ENCODE results near the gene MGAM2.
"Not testable (repeated sequence)": the region's sequence is repeated elsewhere in the genome, so short reads cannot be mapped to it uniquely, and the experiment has no call there.

Gene MGAM2

DNA sequence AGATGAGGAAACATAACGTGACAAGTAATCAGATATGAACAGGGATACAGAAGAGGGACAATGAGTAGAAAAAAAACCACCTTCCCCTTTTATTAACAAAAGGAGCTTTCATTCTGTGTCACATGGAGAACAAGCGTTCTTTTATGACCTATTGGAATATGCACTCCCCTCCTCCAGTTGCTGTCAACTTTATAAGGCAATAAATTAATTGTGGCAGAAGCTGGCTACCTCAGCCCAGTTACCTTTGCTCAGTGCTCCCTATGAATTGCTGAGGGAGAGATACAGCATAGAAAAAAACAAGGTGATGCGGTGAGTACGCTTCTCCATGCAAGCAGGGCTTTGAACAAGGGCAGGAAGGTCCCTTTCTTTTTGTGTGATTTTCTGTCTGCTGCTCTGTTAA lies at the start of gene MGAM2:
TSS of gene MGAM2 (plus strand) at position 220 of the 400 bp plus-strand sequence. CDS start 5,156 bp downstream, outside the sequence.
- DNase-seq (ENCODE audit: low spot score): no peak

DNA sequence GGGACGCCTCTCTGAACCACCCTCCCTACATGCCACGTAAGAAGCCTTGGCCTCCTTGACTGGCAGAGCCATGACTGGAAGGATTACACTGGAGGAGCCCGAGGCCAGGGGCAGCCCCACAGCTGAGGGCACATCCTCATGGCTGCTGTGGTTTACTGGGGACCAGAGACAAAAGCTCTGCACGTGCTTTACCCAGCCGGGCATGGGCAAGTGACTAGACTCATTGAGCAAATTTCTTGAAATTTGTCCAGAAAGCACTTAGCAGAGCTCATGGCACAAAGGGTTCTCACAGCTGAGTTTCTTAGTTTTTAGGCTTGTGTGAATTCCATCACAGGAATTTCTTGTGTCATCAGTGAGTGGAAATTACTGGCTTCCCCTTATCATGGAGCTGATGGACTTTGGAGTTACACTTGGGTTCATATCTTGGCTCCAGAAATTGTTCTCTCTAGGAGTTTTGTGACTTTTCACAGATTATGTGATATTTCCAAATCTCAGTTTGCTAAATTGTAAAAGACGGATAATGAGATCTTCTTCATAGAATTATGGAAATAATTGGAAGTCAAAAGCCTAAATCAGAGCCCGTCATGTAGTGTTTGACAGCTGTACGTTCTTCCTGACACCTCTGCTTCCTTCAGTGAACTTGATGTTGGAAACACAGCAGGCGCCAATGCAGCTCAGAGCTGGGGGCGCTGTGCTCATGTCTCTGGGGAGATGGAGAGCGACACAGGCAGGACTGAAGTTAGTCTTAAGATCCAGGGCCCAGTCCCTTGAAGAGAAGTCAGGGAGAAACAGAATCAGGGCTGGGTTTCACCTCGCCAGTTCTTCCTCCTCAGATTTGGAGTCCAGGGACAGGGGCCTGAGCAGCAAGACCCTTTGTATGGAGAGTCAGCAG lies 47.7 kb upstream of the MGAM2 start:
- DNase-seq (ENCODE audit: low spot score): no peak

DNA sequence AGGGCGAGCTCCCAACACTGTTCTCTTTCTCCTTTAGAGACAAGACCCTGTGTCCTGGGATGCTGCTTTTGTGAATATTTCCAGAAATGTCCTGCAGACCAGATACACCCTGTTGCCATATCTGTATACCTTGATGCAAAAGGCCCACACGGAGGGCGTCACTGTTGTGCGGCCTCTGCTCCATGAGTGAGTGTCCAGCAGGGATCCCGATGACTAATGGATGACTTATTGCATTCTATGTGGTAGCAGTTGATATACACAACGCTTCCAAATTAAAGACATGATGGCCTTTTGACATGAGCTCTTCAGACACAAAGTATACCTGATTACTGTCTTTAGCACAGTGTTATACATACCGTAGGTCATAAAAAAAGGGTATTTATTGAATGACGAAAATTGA lies 45.0 kb upstream of the MGAM2 start:
- no peak for DNase-seq (ENCODE audit: low spot score)

DNA sequence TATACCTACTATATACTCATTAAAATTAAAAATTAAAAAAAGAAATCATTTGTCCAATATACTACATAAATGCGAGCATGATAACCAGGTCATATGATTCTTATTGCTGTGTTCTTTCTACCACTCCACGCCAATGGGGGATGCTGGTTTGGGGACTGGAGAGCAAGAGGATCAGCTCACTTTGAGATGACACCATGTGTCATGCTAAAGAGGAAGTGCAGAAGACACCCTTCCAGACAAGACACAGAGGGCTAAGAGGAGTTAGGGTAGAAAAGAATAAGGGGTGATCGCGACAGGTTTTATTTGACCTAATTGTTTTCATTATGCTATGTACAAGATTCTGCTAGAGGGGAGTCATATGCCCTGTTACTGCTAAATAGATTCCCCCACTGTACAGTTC lies 33.8 kb upstream of the MGAM2 start:
- no peak for DNase-seq (ENCODE audit: low spot score)

DNA sequence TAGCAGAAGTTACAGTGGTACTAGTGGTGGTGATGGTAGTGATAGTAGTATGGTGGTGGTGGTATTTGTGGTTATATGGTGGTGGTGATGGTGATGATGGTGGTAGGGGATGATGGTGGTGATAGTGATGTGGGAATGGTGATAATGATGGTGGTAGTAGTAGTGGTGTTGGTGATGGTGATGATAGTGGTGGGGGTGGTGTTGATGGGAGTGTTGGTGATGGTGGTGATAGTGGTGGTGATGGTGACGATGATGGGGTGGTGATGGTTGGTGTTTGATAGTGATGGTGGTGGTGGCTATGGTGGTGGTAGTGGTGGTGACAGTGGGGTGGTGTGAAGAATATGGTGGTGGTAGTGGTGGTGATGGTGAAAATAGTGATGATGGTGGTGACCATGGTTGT lies 27.9 kb upstream of the MGAM2 start:
- DNase-seq (ENCODE audit: low spot score): no peak

DNA sequence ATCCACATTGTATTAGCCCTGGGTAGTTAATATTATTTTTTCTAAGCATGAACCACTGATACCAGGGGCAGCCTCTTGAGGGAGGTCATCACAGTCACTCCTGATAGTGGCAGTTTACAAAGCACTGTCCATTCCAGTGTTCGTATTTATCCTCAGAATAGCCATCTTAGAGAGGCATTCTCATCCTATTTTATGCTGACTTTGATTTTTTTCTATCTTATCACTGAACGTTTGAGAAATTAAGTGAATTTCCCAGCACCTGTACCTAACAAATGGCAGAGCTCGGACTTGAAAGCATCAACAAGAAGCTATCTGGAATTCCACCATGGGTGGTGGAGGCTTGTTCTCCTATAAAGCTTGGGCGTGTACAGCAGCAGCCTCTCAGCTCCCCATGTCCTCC lies 26.1 kb upstream of the MGAM2 start:
- DNase-seq (ENCODE audit: low spot score): no peak

GRCh38 chr7:142088022-142088714 lies 23.4 kb upstream of the MGAM2 start:
- no peak for DNase-seq (ENCODE audit: low spot score)

- DNase-seq (ENCODE audit: low spot score): no peak
Observed at GRCh38 chr7:142089035-142089434, 22.5 kb upstream of the MGAM2 start.

DNA sequence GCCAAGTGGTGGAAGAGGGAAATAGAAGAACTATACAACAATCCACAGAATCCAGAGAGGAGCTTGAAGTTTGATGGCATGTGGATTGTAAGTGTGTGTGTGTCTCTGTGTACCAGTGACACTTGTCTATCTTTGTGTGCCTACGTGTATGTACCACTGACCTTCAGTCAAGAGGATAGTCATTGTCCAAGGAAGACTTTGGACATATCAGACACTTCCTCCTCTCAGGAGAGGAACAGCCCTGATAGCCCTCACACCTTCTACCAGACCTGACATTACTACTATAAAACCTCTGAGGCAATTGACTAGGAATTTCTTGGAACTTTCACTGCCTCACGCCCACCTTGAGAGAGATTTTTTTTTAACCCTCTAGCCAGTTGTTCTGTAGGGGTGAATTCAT lies 19.6 kb upstream of the MGAM2 start:
- no peak for DNase-seq (ENCODE audit: low spot score)

GRCh38 chr7:142094861-142095260 lies 16.7 kb upstream of the MGAM2 start:
- no peak for DNase-seq (ENCODE audit: low spot score)

GRCh38 chr7:142097571-142097970 lies 13.9 kb upstream of the MGAM2 start:
- DNase-seq (ENCODE audit: low spot score): no peak

GRCh38 chr7:142098004-142098403 lies 13.5 kb upstream of the MGAM2 start:
- no peak for DNase-seq (ENCODE audit: low spot score)

- DNase-seq (ENCODE audit: low spot score): not testable (repeated sequence)
Observed at GRCh38 chr7:142099347-142099746, 12.2 kb upstream of the MGAM2 start.

DNA sequence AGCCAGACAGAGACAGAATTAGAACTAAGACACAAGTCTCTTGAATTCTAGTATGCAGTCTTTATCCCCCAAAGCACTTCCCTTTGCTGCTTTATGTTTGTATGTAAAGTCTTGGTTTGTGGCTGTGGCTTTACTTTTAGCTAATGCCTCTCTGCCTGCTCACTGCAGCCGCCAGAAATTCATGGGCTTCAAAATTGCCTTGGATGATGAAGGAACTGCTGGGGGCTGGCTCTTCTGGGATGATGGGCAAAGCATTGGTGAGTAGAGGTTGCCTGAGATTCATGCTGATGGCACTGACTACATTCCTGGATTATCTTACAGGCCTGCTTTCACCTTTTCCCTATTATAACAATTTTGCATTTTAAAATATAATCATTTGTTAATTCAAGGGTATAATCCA lies 10.9 kb upstream of the MGAM2 start:
- no peak for DNase-seq (ENCODE audit: low spot score)

DNA sequence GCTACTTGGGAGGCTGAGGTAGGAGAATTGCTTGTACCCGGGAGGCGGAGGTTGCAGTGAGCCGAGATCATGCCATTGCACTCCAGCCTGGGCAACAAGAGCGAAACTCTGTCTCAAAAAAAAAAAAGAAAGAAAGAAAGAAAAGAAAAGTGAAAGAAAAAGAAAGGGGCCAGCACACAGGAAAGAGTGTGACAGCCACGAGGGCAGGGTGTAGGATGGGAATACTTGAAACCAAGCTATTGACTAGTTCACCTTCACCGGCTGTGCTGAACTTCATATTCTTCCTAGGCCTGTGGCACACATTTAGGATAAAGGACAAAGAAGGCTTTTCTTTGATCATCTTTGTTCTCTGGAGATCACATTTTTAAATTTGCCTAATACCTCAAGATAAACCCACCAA lies 9.7 kb upstream of the MGAM2 start:
- DNase-seq (ENCODE audit: low spot score): not testable (repeated sequence)

- DNase-seq (ENCODE audit: low spot score): no peak
Observed at GRCh38 chr7:142104550-142105527, 6.7 kb upstream of the MGAM2 start.

DNA sequence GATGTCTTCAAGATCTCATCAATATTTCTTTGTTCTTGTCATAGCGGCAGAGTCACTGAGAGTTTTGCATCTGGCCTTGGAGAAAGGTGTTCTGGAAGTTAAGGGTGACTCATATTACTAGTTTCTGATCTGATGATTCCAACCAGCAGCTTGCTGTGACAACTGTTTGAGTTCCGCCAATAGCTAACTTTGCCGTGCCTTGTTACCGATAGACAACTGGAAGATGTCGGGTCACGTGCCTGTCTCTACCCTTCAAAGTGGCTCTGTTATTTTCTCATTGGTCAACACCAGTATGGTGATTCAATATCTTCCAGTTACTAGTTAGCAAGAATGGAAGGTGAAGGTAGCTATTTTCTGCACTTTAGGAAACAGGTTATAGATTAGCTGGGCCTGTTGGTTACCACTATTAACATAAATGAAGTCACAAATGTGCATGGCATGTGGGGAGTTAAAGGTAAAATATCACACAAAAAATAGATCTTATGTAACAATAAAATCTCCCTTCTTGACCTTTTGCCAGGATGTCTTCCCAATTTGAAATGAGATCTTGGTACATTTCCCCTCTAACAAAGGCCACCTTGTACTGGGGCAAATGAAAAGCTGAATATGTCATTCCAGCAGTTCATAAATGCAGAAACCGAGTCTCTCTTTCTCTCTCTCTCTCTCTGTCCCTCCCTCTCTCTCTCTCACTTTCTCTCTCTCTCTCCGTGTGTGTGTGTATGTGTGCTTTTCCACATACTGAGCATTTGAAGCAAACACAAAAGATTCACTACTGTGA lies 2.6 kb upstream of the MGAM2 start:
- no peak for DNase-seq (ENCODE audit: low spot score)

GRCh38 chr7:142110098-142110497 lies 1.4 kb upstream of the MGAM2 start:
- DNase-seq (ENCODE audit: low spot score): no peak

- no peak for DNase-seq (ENCODE audit: low spot score)
Observed at GRCh38 chr7:142110638-142111037, 880 bp upstream of the MGAM2 start.

DNA sequence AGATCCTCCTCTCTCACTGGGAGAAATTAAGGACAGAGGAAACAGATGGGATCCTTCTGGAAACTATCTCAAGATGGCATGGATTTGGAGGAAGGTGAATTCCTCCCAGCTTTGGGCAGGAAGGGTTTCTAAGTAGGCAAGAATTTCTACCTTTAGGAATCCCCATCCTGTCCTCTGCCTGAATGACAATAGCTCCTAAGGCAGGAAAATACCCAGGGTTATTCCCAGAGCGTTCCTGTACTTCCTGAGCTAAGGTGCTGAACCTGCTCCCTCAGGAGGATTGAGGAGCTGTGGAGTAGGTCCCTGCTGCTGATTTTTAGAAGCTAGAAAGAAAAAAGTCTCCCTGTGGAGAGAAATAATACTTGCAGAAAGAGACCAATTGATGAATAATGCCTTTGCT lies 568 bp downstream of the MGAM2 start:
- DNase-seq (ENCODE audit: low spot score): no peak

DNA sequence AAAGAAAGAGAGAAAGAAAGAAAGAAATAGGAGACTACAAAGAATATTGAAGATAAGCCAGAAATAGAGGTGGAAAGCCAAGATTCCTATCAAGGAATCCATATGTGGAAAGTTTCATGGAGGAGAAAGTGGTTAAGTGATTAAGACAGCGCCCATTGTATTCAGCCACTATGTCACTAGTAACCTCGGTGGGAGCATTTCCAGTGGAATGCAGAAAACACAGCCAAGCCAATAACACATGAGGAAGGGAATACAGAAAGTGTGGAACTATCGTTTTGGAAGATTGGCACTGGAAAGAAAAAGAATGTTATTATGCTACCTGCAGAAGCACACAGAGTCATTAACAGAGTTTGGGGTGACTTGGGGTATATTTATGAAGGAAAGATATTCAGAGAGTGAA lies 2.7 kb downstream of the MGAM2 start:
- no peak for DNase-seq (ENCODE audit: low spot score)
